ENCODE results near the gene COA1.
"Not testable (repeated sequence)": the region's sequence is repeated elsewhere in the genome, so short reads cannot be mapped to it uniquely, and the experiment has no call there.

Gene COA1

GRCh38 chr7:43729214-43729923, at the start of gene COA1:
Gene COA1 (minus strand): TSS chr7:43729523. CDS start chr7:43648614, 80,909 bp downstream.
- peak within 1 kb of the TSS; percentile 66 for H3K4me3 ChIP-seq (ENCODE audit: low read depth, low read length)

GRCh38 chr7:43778293-43779044, 49.1 kb upstream of the COA1 start:
- H3K4me3 ChIP-seq (ENCODE audit: low read depth, low read length) = not testable (repeated sequence)

- not testable (repeated sequence) for H3K4me3 ChIP-seq (ENCODE audit: low read depth, low read length)
Measured at GRCh38 chr7:43775255-43775654, 45.9 kb upstream of the COA1 start.

GRCh38 chr7:43773268-43773667, 43.9 kb upstream of the COA1 start:
- not testable (repeated sequence) for H3K4me3 ChIP-seq (ENCODE audit: low read depth, low read length)

GRCh38 chr7:43771573-43771972, 42.2 kb upstream of the COA1 start:
- no peak overlapping the region for H3K4me3 ChIP-seq (ENCODE audit: low read depth, low read length)

GRCh38 chr7:43771128-43771527, 41.8 kb upstream of the COA1 start:
- H3K4me3 ChIP-seq (ENCODE audit: low read depth, low read length) = no peak overlapping the region

GRCh38 chr7:43769791-43770465, 40.6 kb upstream of the COA1 start:
- H3K4me3 ChIP-seq (ENCODE audit: low read depth, low read length) = no peak overlapping the region

GRCh38 chr7:43769281-43769680, 40.0 kb upstream of the COA1 start:
- H3K4me3 ChIP-seq (ENCODE audit: low read depth, low read length) = no peak overlapping the region

- H3K4me3 ChIP-seq (ENCODE audit: low read depth, low read length) = no peak overlapping the region
Measured at GRCh38 chr7:43768887-43769272, 39.6 kb upstream of the COA1 start.

GRCh38 chr7:43768201-43768886, 39.0 kb upstream of the COA1 start:
- H3K4me3 ChIP-seq (ENCODE audit: low read depth, low read length) = no peak overlapping the region

GRCh38 chr7:43767311-43767710, 38.0 kb upstream of the COA1 start:
- no peak overlapping the region for H3K4me3 ChIP-seq (ENCODE audit: low read depth, low read length)

GRCh38 chr7:43766564-43766963, 37.2 kb upstream of the COA1 start:
- no peak overlapping the region for H3K4me3 ChIP-seq (ENCODE audit: low read depth, low read length)

GRCh38 chr7:43764807-43765491, 35.6 kb upstream of the COA1 start:
- H3K4me3 ChIP-seq (ENCODE audit: low read depth, low read length) = no peak overlapping the region

- no peak overlapping the region for H3K4me3 ChIP-seq (ENCODE audit: low read depth, low read length)
Measured at GRCh38 chr7:43764039-43764761, 34.9 kb upstream of the COA1 start.

- H3K4me3 ChIP-seq (ENCODE audit: low read depth, low read length) = no peak overlapping the region
Measured at GRCh38 chr7:43763183-43763582, 33.9 kb upstream of the COA1 start.

- H3K4me3 ChIP-seq (ENCODE audit: low read depth, low read length) = no peak overlapping the region
Measured at GRCh38 chr7:43761938-43762692, 32.8 kb upstream of the COA1 start.

- no peak overlapping the region for H3K4me3 ChIP-seq (ENCODE audit: low read depth, low read length)
Measured at GRCh38 chr7:43761382-43761781, 32.1 kb upstream of the COA1 start.

- H3K4me3 ChIP-seq (ENCODE audit: low read depth, low read length) = no peak overlapping the region
Measured at GRCh38 chr7:43760861-43761260, 31.5 kb upstream of the COA1 start.
